K562 (cell line): ENCODE data around the gene CCDC124. TPM values are rescaled to one million over a fixed set of nuclear protein-coding genes. Genes with fewer than 3 reads are reported as not detected.

Experiments used
- ATAC-seq: fragments of 200-7000 bp; cut with Tn5 transposase; 3 replicates; pipeline ENCODE4 v1.9.1; 2020; ENCODE audit warnings: moderate library complexity
- BruUV-seq: library from RNA; stranded (reverse); fragments of 400-500 nt; replicated peaks from 2 replicates; lab custom pipeline; 2021; lab: Mats Ljungman, UMichigan
- CTCF ChIA-PET: fragments of 300-600 bp; formaldehyde crosslinking; extraction: SDS; loops from one replicate; lab custom pipeline; 2021; ENCODE audit warnings: low intra/inter-chr PET ratio; lab: Yijun Ruan, JAX
- POLR2A ChIA-PET: fragments of 300-600, 350-650 bp; sonication (Branson Sonifier 250); formaldehyde crosslinking; extraction: SDS; loops from one replicate; lab custom pipeline; 2021; ENCODE audit warnings: antibody characterized with exemption, inconsistent platforms; lab: Yijun Ruan, JAX
- DNase-seq, 4 experiments: peaks; one replicate each; pipeline versions ENCODE4 v3.0.0 to v3.0.0-alpha.2; 2011 to 2018; ENCODE audit warnings: low spot score in 3 of 4, mixed read lengths in 3 of 4; ENCODE audit errors: extremely low read depth in 1 of 4
- FAIRE-seq: peaks from 2 replicates; lab custom pipeline; 2011; peaks lifted over from hg19 to GRCh38; lab: Jason Lieb, UNC
- H2AFZ ChIP-seq: 2 replicates; pipeline ENCODE4 v1.6.0; 2011; ENCODE audit warnings: low read depth, low read length, control low read depth, inconsistent platforms
- H3K27ac ChIP-seq: fragments of 200-600 bp; 3 replicates; pipeline ENCODE4 v1.8.0; 2011; ENCODE audit warnings: low read depth, mild to moderate bottlenecking, control low read depth, inconsistent platforms, low read length, moderate library complexity, mixed read lengths; ENCODE audit errors: extremely low read depth
- H3K27me3 ChIP-seq, 2 experiments: fragments of 300-600 bp in 1 of 2; 2 replicates in 1 of 2; 3 replicates in 1 of 2; pipeline versions ENCODE4 v1.6.0 to v1.8.0; 2011; ENCODE audit warnings: inconsistent platforms in 2 of 2, low read length in 2 of 2, mild to moderate bottlenecking in 1 of 2, mixed read lengths in 1 of 2, moderate library complexity in 1 of 2; ENCODE audit not compliant: control insufficient read depth in 2 of 2, insufficient read depth in 2 of 2
- H3K36me3 ChIP-seq: fragments of 300-600 bp; 3 replicates; pipeline ENCODE4 v1.8.0; 2011; ENCODE audit warnings: mild to moderate bottlenecking, low read length, inconsistent platforms; ENCODE audit not compliant: control insufficient read depth, insufficient read depth
- H3K4me1 ChIP-seq, 2 experiments: fragments of 200-600 bp in 1 of 2; replicated peaks in 1 of 2; 2 replicates in 1 of 2; 3 replicates in 1 of 2; pipeline versions ENCODE4 v1.5.1 to v1.8.0; 2011; ENCODE audit warnings: inconsistent platforms in 2 of 2, low read length in 2 of 2, mild to moderate bottlenecking in 1 of 2, mixed read lengths in 1 of 2, moderate library complexity in 1 of 2; ENCODE audit not compliant: control insufficient read depth in 2 of 2, insufficient read depth in 2 of 2
- H3K4me2 ChIP-seq: 2 replicates; pipeline ENCODE4 v1.6.1; 2011; ENCODE audit warnings: low read length, control low read depth, inconsistent platforms, mixed read lengths; ENCODE audit not compliant: insufficient read depth
- H3K4me3 ChIP-seq: fragments of 200-600 bp; sonication (generic), shearing (Covaris generic); 2 replicates; pipeline ENCODE4 v1.5.1; 2016; ENCODE audit warnings: control low read depth, inconsistent platforms
- H3K79me2 ChIP-seq: fragments of 200-600 bp; 3 replicates; pipeline ENCODE4 v1.8.0; 2011; ENCODE audit warnings: low read length, inconsistent platforms; ENCODE audit not compliant: control insufficient read depth, insufficient read depth
- H3K9ac ChIP-seq, 2 experiments: 2 replicates each; pipeline versions ENCODE4 v1.6.0 to v1.6.1; 2011; ENCODE audit warnings: low read depth in 2 of 2, low read length in 2 of 2, control low read depth in 1 of 2, inconsistent platforms in 1 of 2, mild to moderate bottlenecking in 1 of 2, mixed read lengths in 1 of 2; ENCODE audit not compliant: insufficient read depth in 1 of 2
- H3K9me1 ChIP-seq: one replicate; pipeline ENCODE4 v1.6.0; 2011; ENCODE audit warnings: inconsistent platforms, mild to moderate bottlenecking, low read length, moderate library complexity; ENCODE audit not compliant: control insufficient read depth, insufficient read depth
- H3K9me3 ChIP-seq: replicated peaks from 2 replicates; pipeline ENCODE4 v1.5.1; 2011; ENCODE audit warnings: low read depth, low read length, inconsistent platforms; ENCODE audit not compliant: control insufficient read depth, insufficient read depth
- H4K20me1 ChIP-seq: replicated peaks from 2 replicates; pipeline ENCODE4 v1.6.1; 2011; ENCODE audit warnings: low read length, inconsistent platforms, mixed read lengths; ENCODE audit not compliant: control insufficient read depth, insufficient read depth
- CBFA2T2 ChIP-seq: fragments of 450-650 bp; conservative IDR thresholded peaks from 2 replicates; pipeline ENCODE4 v1.6.1; 2017; ENCODE audit warnings: mild to moderate bottlenecking
- DACH1 ChIP-seq: fragments of 450-650 bp; IDR thresholded peaks from 2 replicates; pipeline ENCODE4 v1.6.1; 2018; ENCODE audit not compliant: partially characterized antibody
- ELF1 ChIP-seq: fragments of 200-800 bp; sonication (Bioruptor generic); IDR thresholded peaks from 2 replicates; pipeline ENCODE4 v1.6.1; 2016; ENCODE audit warnings: missing genetic modification characterization, missing compliant biosample characterization
- LCOR ChIP-seq: sonication (generic); formaldehyde crosslinking; IDR thresholded peaks from 2 replicates; pipeline ENCODE4 v1.8.0; 2022; ENCODE audit warnings: mild to moderate bottlenecking, missing genetic modification reagents
- NFIX ChIP-seq: fragments of 250-450 bp; sonication (Bioruptor Pico); IDR thresholded peaks from 2 replicates; pipeline ENCODE4 v1.4.0; 2020; ENCODE audit warnings: low read depth, mild to moderate bottlenecking, moderate library complexity
- RBM14 ChIP-seq: fragments of 200-400 bp; formaldehyde crosslinking; IDR thresholded peaks from 2 replicates; pipeline ENCODE4 v1.6.1; 2018; ENCODE audit warnings: low read depth, mild to moderate bottlenecking, low read length, moderate library complexity, borderline replicate concordance; ENCODE audit not compliant: insufficient read depth
- RBM17 ChIP-seq: fragments of 200-400 bp; formaldehyde crosslinking; IDR thresholded peaks from 2 replicates; pipeline ENCODE4 v1.6.1; 2017; ENCODE audit warnings: low read depth, mild to moderate bottlenecking, low read length, borderline replicate concordance
- SRSF9 ChIP-seq: fragments of 200-400 bp; formaldehyde crosslinking; IDR thresholded peaks from 2 replicates; pipeline ENCODE4 v1.6.1; 2017; ENCODE audit warnings: low read depth, low read length, borderline replicate concordance
- ZNF507 ChIP-seq: conservative IDR thresholded peaks from 2 replicates; pipeline ENCODE4 v1.6.1; 2017; ENCODE audit warnings: missing genetic modification characterization, missing compliant biosample characterization
- WGBS: fragments of 100-300 bp; shearing (Covaris generic); methylation state at CpG from one replicate; pipeline ENCODE4 v1.1.6; 2016; ENCODE audit warnings: low coverage, mixed read lengths; ENCODE audit not compliant: insufficient coverage; ENCODE audit errors: missing lambda C conversion rate; 5-methylcytosine and 5-hydroxymethylcytosine counted together
- in situ Hi-C: fragments of 300-500 bp; cut with MboI; formaldehyde crosslinking; loops from 4 replicates; pipeline ENCODE4 v1.15.0; 2018; ENCODE audit warnings: inconsistent platforms, mixed read lengths
- intact Hi-C: fragments of 100-400 bp; cut with micrococcal nuclease; formaldehyde crosslinking; loops from 2 replicates; pipeline ENCODE4 v1.14.2; 2022
- polyA plus RNA-seq, 8 experiments: library from polyadenylated mRNA; depleted of rRNA in 4 of 8; stranded (reverse) in 5 of 8; unstranded in 3 of 8; fragments of >200 nt; fragmentation: Nextera tagmentation in 2 of 8; fragmentation: Illumina TruSeq in 1 of 8; extraction: Ambion mirVana in 2 of 8; extraction: Trizol in 1 of 8; gene quantifications; 2 replicates each; pipeline versions ENCODE4 v1.2.1 to v1.2.3, GENCODE V29; 2011 to 2014; ENCODE audit warnings: inconsistent platforms in 1 of 8, missing spikeins in 1 of 8
- total RNA-seq, 7 experiments: library from RNA; depleted of rRNA in 6 of 7; stranded (reverse); fragments of >200 nt in 6 of 7; fragmentation: Illumina TruSeq in 2 of 7; extraction: Trizol in 2 of 7; gene quantifications; 2 replicates each; pipeline versions ENCODE4 v1.2.1 to v1.2.3, GENCODE V29; 2011 to 2021; ENCODE audit warnings: low replicate concordance in 1 of 7
- TF ChIP-seq, protein P1 (sequence below): sonication (generic); formaldehyde crosslinking; IDR thresholded peaks from 2 replicates; pipeline ENCODE4 v1.8.0; 2022; ENCODE audit warnings: missing genetic modification reagents, mild to moderate bottlenecking, borderline replicate concordance
- TF ChIP-seq, protein P2 (sequence below): fragments of 450-650 bp; IDR thresholded peaks from 2 replicates; pipeline ENCODE4 v1.6.1; 2016
- TF ChIP-seq, protein P3 (sequence below): fragments of 250-450 bp; sonication (Bioruptor Pico); IDR thresholded peaks from 2 replicates; pipeline ENCODE4 v1.6.1; 2021; ENCODE audit warnings: mild to moderate bottlenecking
- TF ChIP-seq, protein P4 (sequence below): sonication (generic); formaldehyde crosslinking; IDR thresholded peaks from 2 replicates; pipeline ENCODE4 v1.4.0; 2020; ENCODE audit warnings: mild to moderate bottlenecking, missing genetic modification reagents
- TF ChIP-seq, protein P5 (sequence below): sonication (generic); formaldehyde crosslinking; IDR thresholded peaks from 2 replicates; pipeline ENCODE4 v1.8.1; 2023; ENCODE audit warnings: mild to moderate bottlenecking, missing genetic modification reagents
- TF ChIP-seq, protein P6 (sequence below): fragments of 450-650 bp; IDR thresholded peaks from one replicate; pipeline ENCODE4 v1.6.1; 2018; ENCODE audit warnings: mild to moderate bottlenecking, moderate library complexity; ENCODE audit not compliant: partially characterized antibody

Gene CCDC124
- total and polyA plus RNA-seq, 9 of the 15 experiments (the other 6 are each of a cell fraction or from before 2014, with no cell fraction given), result 5.8 to 234 (median 40.1) TPM

DNA sequence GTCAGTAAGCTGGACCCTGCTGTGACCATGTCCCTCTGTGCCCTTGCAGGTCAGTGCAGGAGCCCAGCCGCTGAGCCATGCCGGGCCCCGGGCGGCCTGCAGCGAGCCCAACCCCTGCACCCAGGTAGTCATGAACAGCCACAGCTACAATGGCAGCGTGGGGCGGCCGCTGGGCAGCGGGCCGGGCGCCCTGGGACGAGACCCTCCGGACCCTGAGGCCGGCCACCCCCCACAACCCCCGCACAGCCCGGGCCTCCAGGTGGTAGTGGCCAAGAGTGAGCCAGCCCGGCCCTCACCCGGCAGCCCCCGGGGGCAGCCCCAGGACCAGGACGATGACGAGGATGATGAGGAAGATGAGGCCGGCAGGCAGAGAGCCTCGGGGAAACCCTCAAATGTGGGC, 40.9 kb downstream of the CCDC124 start (continued):
- TF ChIP-seq, protein P1, sequence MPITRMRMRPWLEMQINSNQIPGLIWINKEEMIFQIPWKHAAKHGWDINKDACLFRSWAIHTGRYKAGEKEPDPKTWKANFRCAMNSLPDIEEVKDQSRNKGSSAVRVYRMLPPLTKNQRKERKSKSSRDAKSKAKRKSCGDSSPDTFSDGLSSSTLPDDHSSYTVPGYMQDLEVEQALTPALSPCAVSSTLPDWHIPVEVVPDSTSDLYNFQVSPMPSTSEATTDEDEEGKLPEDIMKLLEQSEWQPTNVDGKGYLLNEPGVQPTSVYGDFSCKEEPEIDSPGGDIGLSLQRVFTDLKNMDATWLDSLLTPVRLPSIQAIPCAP, result no peak
- TF ChIP-seq SRSF9 (no peak), NFIX (CRISPR knock-in tag) (no peak), CBFA2T2 (no peak), ZNF507 (tag) (no peak)
- TF ChIP-seq, protein P2, sequence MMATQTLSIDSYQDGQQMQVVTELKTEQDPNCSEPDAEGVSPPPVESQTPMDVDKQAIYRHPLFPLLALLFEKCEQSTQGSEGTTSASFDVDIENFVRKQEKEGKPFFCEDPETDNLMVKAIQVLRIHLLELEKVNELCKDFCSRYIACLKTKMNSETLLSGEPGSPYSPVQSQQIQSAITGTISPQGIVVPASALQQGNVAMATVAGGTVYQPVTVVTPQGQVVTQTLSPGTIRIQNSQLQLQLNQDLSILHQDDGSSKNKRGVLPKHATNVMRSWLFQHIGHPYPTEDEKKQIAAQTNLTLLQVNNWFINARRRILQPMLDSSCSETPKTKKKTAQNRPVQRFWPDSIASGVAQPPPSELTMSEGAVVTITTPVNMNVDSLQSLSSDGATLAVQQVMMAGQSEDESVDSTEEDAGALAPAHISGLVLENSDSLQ, result no peak
- TF ChIP-seq, protein P3, sequence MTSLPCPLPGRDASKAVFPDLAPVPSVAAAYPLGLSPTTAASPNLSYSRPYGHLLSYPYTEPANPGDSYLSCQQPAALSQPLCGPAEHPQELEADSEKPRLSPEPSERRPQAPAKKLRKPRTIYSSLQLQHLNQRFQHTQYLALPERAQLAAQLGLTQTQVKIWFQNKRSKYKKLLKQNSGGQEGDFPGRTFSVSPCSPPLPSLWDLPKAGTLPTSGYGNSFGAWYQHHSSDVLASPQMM (CRISPR knock-in tag), result no peak

DNA sequence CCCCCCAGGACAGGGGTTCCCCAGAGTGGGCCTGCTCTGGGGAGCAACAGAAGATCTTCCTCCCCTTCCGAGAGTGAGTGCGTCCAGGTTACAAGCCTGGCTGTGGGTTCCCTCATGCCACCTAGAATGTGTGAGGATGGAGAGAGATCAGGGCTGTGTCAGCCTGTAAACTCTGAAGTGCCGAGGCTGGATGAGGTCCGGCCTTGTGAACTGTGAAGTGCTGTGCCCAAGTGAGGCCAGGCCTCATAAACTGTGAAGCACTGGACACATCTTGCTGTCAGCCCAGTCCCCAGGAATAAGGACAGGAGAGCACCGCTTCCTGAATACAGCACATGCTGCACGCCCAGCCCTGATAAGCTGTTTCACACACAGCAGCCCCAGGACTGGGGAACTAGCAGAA, 41.7 kb downstream of the CCDC124 start:
- no peaks in the 10 kb centered on the region for H3K9me1 ChIP-seq
- ATAC-seq (no peak), FAIRE-seq (no peak), DNase-seq (no peak)
- no peaks in the 10 kb centered on the region for H3K79me2 ChIP-seq
- H3K4me3 ChIP-seq, result no peak overlapping the region
- peaks cover 3 to 15% of the 10 kb centered on the region in 2 experiments for H3K4me1 ChIP-seq
- no peaks in the 10 kb centered on the region for H4K20me1 ChIP-seq
- no TSS peak for BruUV-seq
- H3K36me3 ChIP-seq, result no peaks in the 10 kb centered on the region
- peak overlapping the region in 1 of 2 experiments; percentile 57; a peak in 2 of 4 replicates for H3K9ac ChIP-seq
- no peaks in the 10 kb centered on the region for H3K9me3 ChIP-seq
- no peaks in the 10 kb centered on the region; a peak in 1 of 5 replicates for H3K27me3 ChIP-seq
- no peak overlapping the region for H2AFZ ChIP-seq
- POLR2A ChIA-PET, result interaction anchor here (0.5 to 0.7 kb wide), 2 partner anchors 415 to 1047 kb away, joined by 3 read pairs; no protein-coding TSS in a partner anchor
- CTCF ChIA-PET, result no interaction called here
- in situ Hi-C loops, result no loop called here
- no peak overlapping the region for H3K27ac ChIP-seq
- intact Hi-C loops, result no loop called here
- WGBS, result 34% methylated on average over 6 of the region's 6 CpGs
- no peak overlapping the region for H3K4me2 ChIP-seq
- TF ChIP-seq RBM17 (no peak), DACH1 (no peak), ELF1 (tag) (no peak), LCOR (CRISPR knock-in tag) (no peak), RBM14 (no peak)
- TF ChIP-seq, protein P4, sequence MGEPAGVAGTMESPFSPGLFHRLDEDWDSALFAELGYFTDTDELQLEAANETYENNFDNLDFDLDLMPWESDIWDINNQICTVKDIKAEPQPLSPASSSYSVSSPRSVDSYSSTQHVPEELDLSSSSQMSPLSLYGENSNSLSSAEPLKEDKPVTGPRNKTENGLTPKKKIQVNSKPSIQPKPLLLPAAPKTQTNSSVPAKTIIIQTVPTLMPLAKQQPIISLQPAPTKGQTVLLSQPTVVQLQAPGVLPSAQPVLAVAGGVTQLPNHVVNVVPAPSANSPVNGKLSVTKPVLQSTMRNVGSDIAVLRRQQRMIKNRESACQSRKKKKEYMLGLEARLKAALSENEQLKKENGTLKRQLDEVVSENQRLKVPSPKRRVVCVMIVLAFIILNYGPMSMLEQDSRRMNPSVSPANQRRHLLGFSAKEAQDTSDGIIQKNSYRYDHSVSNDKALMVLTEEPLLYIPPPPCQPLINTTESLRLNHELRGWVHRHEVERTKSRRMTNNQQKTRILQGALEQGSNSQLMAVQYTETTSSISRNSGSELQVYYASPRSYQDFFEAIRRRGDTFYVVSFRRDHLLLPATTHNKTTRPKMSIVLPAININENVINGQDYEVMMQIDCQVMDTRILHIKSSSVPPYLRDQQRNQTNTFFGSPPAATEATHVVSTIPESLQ (CRISPR knock-in tag), result no peak
- TF ChIP-seq, protein P5, sequence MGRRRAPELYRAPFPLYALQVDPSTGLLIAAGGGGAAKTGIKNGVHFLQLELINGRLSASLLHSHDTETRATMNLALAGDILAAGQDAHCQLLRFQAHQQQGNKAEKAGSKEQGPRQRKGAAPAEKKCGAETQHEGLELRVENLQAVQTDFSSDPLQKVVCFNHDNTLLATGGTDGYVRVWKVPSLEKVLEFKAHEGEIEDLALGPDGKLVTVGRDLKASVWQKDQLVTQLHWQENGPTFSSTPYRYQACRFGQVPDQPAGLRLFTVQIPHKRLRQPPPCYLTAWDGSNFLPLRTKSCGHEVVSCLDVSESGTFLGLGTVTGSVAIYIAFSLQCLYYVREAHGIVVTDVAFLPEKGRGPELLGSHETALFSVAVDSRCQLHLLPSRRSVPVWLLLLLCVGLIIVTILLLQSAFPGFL, result no peak
- TF ChIP-seq, protein P6, sequence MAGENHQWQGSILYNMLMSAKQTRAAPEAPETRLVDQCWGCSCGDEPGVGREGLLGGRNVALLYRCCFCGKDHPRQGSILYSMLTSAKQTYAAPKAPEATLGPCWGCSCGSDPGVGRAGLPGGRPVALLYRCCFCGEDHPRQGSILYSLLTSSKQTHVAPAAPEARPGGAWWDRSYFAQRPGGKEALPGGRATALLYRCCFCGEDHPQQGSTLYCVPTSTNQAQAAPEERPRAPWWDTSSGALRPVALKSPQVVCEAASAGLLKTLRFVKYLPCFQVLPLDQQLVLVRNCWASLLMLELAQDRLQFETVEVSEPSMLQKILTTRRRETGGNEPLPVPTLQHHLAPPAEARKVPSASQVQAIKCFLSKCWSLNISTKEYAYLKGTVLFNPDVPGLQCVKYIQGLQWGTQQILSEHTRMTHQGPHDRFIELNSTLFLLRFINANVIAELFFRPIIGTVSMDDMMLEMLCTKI, result no peak
